ENCODE measurements around the gene KLHL14.

Gene KLHL14

DNA sequence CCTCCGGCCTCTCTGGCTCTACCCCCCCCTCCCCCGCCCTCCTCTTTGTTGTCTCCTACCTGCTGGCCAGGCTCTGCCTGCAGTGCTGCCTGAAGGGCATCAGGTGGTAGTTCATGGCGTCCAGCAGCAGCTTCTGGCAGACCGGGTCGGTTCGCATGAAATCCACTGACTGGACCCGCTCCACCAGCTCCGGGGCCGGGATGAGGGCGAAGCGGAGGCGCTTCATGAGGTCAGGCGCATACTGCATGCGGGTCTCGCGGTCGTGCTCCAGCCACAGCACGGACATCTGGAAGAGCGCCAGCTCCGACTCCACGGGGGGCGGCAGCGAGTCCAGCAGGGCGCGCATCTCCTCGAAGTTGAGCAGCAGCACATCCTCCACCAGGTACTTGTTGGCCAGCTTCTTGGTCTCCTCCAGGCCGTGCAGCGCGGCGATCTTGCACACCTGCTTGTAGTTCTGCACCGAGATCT is 3.2 kb downstream of the KLHL14 start:
- no peak for DNase-seq

DNA sequence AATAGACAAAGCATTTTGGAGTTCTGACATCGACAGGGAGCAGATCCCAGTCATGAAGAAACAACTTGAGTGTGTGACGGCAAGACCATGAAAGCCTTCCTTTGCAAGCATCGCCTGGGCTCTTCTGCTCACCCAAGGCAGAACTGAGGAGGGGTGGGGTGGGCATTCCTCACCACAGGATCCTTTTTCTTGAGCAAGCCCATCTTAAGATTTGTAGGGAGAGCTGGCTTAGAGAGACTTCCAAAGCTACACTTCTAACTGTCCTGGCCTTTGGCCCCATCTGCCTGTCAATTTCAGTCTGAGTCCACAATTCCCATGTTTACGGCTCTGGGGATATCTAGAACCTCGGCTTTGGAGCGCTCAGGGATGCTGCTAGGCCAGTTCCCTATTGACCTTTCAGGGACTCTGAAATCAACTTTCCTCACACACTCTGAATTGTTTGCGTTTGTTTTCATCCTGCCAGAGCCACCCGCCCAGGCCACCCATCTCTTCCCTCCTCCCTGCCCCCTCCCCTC is 3.7 kb downstream of the KLHL14 start:
- DNase-seq, result no peak

DNA sequence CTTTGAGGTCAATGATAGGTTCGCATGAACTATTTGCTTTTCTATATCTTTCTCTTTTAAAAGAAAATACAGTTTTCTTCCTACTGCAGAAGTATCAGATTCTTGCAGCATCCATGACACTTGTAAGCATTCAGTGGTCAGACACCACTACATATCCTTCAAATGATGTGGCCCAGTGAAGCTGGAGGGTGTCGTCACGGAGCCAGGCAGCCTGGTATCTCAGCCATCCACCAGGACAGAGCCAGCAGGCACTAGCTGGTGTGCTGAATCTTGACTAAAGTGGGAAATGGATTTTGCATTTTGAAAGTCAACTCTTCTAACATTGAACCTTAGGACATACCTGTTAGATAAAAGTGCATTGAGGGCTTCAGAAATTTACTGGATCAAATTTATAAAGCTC is 5.4 kb downstream of the KLHL14 start:
- DNase-seq, result no peak

DNA sequence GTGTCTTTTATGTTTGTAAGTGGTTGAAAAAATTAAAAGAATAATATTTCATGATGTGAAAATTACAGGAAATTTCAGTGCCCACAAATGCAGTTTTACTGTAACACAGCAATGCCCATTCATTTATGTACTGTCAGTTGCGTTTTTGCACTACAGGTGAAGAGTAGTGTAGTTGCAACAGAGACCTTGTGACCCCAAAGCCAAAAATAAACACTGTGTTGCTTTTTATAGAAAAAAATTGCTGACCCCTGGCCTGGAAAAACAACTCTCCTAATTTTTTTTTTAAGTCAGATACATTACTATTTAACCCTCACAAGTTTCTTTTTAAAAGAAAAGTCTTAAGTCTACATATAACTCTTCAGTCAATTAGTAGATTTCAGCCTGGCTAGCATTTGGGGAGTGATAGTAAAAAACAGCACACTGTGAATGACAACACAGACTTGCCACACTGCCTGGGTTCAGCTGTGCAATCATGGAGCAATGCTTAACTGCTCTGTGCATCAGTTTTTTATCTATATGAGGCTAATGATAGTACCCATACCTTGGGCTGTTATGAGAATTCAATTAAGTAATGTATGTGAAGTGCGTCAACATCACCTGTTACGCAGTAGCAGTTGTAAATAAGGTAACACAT is 8.1 kb downstream of the KLHL14 start:
- no peak for DNase-seq

DNA sequence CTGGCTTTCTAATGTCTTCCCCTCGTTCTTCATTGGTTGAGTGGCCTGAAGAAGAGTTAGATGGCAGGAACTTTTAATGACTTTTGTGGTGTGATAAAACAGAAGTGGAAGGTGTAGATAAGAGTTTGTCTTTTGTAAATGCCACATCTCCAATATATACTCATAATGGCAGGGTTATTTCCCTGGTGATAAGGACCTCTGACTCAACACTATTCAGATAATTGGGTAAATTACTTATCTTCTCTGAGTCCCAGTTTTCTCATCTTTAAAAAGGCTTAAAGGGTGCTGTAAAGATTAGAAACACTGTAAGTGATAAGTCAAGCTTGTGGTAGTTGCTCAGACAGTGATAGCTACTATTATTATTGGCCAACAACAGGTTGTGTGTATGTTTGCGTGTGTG is 9.5 kb downstream of the KLHL14 start:
- no peak for DNase-seq

DNA sequence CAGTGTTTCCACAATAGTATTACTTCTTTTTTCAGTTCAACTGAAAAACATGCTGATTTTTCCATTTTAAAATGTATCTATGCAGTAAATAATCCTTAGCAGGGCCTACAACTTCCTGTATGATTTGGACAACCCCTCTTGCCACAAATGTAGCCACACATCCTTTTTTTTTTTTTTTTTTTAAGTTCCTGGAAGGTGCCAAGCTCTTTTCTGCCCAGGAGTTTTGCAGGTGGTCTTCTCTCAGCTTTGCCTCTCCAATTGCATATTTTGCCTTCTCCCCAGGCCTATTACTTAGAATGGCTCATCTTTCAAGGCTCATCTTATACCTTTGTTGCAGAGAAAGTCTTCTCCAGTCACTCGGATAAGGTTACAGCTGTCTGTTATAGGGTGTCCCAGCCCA is 11.6 kb downstream of the KLHL14 start:
- no peak for DNase-seq

DNA sequence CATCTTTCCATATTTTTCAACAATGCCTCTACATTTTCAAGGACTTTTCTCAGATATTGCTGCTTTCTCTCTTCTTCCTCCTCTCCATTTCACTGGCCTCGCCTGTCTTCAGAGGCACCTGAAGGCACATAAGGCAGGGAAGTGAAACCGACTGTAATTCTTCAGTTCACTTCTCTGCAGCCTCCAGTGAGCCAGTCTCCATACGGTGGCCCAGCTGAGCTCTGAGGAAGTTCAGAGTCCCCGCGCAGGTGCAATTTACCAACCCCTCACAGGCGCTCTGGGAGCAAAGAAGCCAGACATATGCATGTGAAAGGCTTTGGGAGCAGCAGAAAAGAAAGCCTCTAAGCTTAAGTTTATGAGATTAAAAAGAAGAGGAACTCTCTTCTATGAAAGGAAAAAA is 12.4 kb downstream of the KLHL14 start:
- no peak for DNase-seq

DNA sequence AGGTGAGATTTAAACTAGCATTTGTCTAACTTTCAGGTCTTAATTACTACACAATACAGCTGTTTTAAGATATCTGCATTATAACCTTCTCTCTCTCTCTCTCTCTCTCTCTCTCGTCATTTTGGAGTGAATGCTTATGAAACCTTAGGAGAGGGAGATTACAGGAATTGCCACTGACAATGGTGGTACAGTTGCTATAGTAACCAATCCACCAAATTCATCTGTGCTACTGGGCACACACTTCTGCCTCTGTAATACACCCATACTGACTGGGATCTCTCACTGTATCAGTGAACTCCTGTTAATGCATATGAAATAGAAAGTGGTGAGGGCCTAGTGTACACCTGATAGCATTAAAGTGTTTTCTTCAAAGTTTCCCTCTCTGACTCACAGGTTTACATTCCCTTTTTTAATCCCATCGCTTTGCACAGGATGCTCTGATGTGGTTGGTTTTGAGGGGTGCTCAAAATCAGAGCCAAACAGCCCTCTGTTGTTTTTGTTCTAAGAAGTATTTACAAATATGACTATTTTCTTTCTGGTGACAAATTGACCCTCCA is 13.1 kb downstream of the KLHL14 start:
- DNase-seq, result no peak

DNA sequence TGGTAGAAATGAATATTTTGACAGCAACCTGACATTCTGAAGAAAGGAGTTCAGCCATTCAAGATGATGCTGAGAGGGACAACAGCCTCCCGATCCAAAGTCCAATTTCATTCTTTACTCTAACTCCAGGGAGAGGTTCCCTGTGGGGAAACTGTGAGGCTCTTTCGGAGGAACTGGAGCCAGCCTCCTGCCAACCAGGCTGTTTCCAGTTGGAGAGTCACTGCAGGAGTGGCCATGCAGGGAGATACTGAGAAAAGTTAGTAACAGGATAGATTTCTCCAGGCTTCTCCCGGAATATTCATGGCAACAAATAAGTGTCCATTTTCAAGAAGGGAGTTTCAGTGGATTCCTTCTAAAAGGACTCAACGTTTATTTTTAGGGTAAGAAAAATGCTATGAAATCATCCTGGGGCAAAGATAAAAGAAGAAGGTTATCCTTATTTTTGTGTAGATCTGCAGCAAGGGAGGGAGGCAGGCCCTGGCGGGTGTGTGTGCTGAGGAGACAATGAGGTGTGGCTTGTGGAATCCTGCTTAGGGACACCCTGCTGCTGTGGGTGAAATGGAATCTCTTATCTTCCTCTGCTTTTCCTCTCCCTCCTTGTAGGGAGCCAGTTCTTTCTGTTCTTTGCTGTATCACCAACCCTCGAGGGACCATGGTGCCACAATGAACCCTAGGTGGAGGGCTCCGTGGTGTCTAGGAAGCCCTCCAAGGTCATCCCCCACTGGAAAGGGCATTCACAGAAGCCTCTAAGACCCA is 18.1 kb downstream of the KLHL14 start:
- DNase-seq, result no peak

DNA sequence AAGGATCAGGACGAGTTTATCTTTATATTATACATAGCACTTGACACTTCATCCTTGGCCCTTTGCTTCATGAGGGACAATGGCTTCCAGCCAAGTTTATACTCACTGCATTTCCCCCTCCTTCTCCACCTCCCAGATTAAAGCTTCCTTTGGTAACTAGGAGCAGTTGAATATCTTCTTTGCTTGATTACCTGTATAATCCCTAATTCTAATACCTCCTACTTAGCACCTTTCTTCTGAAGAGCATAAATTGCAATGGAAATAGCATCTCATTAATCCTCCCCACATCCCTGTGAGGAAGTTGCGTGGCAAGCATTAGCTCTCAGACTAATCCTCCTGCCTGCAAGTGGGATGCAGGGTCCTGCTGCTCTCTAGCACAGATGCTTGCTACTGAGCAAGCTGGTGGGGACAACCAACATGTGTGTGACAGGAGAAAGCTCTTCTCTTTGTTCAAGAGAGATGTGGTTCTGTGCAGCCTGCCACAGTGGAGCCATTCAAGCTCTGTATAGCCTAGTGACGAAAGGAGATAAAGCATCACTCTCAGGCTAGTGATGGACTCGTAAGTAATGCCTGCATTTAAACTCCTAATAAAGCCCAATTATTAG is 19.1 kb downstream of the KLHL14 start:
- no peak for DNase-seq

DNA sequence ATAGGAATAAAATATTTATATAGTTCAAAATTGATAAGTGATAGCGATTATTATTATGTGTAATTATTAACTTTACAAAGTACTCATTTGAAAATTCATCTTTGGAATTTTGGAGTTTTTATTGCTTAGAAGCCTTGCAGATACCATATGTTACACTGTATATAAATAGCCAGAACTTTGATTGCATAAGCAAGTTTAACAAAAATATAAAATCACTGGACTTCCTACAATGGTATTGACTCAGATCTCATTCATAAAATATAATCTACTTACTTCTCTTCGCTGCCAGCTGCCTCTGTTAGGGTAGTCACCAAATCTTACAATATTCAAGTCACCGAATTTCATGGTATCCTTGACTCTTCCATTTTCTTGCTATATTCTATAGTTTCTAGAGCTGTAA is 22.5 kb downstream of the KLHL14 start:
- no peak for DNase-seq

DNA sequence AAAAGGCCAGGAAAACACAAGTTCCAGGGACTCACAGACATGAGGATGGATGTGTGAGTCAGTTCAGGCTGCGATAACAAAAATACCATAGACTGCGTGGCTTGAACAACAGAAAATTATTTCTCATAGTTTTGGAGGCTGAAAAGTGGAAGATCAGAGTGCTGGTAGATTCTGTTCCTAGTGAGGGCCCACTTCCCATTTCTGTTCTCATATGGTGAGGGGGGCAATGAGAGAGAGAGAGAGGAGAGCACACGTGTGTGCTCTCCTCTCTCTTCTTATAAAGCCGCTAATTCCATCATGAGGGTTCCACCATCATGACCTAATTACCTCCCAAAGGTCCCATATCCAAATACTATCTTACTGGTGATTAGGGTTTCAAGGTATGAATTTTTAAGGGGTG is 23.0 kb downstream of the KLHL14 start:
- DNase-seq, result no peak

DNA sequence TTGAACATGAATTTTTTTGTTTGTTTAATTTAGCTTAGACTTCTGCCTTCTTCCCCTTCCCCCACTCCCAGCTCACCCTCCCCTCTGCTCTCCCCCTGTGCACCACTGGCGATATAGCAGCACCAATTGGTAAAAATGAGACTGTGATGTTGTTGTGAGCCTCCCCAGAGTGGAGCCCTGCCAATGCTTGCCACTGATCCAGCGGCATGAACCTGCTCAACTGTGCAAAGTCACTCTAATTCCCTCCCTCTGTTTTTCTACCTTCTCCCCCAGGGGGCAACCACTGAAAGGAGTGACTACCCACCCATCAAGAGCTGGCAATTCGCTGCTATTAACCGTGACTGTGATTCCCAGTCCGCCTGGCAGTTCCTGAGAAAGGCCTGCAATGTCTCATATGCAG is 30.2 kb downstream of the KLHL14 start:
- no peak for DNase-seq

DNA sequence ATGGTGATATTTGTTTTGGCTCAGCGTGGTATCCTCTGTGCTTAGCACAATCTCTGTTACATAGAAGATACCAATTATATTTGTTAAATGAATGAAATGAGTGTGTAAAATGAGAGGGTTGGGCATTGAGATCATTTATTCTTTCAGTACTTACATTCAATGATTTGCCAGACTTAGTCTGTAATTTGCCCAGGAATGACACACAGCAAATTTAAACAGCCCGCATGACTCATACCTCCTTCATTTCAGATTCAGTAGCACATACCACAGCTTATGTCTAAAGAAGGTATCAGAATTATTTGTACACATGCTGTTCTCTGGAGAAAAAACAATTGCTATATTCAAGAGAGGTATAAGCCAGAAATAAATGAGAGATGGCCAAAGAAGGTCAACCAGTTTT is 37.0 kb downstream of the KLHL14 start:
- no peak for DNase-seq

DNA sequence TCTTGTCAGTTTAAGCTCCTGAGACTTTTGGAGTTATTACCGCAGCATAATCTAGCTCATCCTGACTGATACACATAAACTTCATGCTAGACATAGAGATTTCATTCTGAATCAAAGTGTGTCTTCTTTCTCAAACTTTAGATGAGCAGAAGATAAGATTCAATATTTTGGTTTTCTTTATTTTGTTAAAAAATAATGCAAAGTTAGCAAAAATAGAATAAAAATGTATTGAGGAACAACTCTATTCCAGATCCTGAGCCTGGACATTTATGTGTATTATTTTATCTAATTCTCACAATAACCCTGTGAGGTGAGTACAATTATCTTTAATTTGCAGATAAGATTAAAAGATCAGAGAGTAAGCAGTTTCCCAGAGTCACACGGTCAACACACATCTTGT is 38.4 kb downstream of the KLHL14 start:
- no peak for DNase-seq

DNA sequence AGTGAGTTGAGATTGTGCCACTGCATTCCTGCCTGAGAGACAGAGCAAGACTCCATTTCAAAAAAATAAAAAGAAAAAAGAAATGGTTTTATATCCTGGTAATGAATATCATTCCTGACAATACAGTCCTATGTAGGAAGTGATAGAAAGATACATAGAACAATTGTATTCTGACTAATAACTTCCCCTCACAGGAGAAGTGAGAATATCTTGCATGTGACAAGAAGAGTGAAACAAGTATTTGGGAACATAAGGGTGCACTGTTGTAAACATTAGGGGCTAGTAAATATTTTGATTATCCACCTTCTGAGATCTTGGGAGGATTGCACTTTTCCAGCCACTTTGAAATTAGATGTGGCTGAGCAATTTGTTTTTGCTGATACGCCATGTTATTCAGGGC is 40.7 kb downstream of the KLHL14 start:
- no peak for DNase-seq

DNA sequence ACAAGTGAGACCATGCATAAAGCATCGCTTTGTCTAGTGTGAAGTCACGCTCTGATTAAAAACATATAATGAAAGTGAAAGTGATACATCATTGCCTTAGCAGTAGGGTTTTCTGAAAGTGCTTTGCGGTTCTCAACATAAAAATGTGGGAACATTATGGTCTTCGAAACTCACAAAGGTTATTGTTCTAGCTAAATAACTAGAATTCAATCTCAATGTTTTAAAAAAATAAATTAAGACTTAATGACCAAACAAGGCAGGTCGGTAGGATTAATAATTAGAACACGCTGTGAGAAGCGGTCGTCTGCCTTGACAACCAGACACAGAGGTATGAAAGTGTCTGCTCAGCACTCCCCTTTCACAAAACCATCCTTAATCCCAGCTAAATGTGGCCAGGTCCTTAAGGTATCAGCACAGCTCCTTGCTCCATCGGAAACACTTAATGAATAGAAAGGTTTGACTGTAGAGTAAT is 42.2 kb downstream of the KLHL14 start:
- DNase-seq, result no peak

DNA sequence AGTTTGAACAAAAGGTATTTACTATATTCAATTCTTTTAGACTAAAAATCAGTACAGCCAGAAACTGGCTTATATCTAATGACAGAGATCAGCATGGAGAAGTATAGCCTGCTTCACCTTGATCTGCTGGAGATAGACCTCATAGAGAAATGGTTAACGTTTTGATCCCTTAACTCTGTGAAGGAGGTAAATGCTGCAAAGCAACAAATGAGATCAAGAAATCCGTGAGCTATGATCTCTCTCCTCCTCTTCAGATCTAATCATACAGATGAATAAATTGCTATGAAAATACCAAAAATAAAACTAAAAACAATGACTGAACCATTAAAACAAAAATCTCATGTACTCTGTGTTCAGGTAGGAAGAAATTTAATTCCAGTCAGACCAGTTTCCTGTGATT is 42.8 kb downstream of the KLHL14 start:
- DNase-seq, result no peak

DNA sequence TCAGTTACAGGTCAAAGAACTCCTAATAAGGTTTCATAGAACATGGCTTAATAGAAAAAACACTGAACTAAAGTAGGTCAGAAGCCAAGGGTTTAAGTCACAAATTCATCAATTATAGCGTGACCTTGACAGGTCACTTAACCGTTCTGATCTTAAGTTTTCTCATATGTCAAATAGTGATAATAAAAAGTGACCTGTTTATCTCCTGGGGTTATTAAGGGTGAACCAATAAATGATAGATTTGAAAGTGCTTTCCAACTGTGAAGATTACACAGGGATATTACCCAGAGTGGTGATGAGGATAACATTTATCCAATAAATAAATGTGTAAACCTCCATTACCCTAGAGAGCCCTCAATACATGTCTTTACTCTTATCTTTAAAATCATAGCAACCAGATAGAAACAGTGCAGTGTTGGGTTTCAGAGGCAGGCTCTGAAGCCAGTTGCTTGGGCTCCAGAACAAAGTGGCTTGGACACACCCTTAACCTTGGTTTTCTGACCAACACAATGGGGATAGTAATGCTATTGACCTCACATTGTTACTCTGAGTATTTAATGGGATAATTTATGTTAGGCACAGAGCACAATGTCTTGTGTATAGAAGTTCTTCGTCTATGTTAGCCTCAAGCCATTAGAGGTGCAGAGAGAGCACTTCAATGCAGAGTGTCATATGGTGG is 48.6 kb downstream of the KLHL14 start:
- no peak for DNase-seq

DNA sequence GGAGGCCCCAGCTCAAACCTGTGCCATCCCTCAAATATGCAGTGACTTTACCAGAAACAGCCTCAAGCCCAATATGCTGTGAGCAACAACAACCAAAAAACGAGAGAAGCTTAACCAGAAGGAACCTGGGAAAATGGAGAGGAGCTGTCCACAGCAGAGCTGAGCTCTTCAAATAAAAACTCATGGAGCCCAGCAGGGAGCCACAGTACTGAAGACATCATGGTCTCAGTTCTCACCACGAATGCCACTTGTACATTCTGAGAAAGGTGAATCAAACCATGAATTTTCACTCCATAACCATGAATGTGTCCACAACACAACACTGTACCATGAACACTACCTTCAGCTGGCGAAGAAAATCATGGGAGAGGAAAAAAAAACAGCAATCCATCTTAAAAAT is 50.5 kb downstream of the KLHL14 start:
- DNase-seq, result no peak

DNA sequence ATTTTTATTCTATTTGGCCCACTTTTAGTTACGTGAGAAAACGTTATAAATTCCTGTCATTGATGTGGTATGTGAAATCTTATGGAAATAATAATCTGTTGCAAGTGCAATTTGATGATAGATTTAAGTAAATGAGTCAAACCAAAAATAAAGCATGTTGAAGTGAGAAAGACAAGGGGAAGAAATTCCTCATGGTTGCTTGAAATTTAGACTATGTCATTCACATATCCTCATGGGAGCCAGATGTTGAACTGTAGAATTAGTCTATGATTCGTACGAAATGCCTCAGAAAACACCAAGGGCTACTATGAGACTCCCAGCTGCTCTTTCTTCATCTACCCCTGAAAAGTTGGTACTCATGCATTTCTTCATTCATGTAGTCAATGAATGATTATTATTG is 55.7 kb downstream of the KLHL14 start:
- no peak for DNase-seq

DNA sequence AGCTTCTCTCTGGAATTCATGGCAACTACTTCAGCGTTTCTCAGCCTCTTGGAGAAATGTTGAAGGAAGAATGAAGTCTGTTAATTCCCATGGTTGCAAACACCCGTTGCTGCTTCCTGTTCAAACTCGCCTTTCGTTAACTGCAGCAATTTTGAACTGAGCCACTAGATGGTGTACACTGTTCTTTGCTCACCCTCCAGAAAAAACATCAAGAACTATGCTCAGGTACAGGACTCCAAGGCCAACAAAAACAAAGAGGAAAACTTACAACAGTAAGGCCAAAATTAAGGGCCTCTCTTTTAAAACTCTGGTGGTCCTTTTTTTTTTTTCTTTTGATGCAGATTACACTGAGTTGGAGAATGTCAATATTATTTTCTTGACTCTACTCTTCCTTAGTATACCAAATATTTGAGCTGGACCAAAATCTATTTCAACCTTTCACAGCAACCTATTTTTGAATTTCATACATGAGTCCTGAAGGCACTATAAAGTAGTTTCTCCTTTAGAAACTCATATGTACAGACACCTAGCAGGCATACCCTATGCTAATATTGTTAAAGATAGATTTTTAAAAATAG is 58.2 kb downstream of the KLHL14 start:
- no peak for DNase-seq

DNA sequence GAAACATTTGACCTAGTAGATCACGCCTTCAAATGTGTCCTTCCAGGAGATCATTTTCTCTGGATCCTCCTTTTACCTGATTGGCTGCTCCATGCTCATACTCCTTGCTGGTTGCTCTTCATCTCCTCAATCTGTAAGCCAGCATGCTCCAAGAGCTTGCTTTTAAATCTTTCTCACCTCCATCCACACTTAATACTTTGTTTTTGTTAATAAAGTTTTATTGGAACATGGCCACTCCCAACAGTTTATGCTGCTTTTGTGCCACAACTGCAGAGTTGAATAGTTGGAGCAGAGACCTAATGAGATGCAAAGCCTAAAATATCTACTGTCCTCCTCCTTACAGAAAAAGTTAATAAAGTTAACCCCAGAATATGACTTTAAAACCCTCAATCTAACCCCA is 60.0 kb downstream of the KLHL14 start:
- DNase-seq, result no peak
